ENCODE measurements around the gene IRGC. TPM values are rescaled to one million over a fixed set of nuclear protein-coding genes. Genes with fewer than 3 reads are reported as not detected.

IRGC gene
- total RNA-seq, 1 experiment from 2014 or later, result not detected

DNA sequence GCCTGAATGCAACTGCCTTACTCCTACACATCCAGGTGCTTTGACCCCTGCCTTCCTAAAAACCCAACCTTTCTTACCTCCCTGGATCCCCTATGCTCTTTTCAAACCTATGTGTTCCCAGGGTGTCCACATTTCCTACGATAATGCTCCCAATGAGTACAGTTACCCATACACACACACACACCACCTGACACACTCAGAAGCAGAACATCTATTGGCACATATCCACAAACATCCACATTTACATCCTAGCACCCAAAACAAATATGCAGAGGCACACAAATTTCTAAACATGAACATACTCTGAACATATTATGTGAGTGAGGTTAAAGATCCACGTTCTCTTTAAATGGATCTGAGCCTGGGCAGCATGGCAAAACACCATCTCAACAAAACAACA is 23.5 kb upstream of the IRGC start (continued):
- TF ChIP-seq ZNF138 (CRISPR knock-in tag; conservative IDR thresholded peaks at IDR 0.05), result no peak
- no peak for TF ChIP-seq HMGA2 (CRISPR knock-in tag; IDR thresholded peaks at IDR 0.05)
- TF ChIP-seq SOX15 (CRISPR knock-in tag; IDR thresholded peaks at IDR 0.05), result no peak
- no peak for TF ChIP-seq ELF4 (CRISPR knock-in tag; IDR thresholded peaks at IDR 0.05; ENCODE audit: low read depth)

DNA sequence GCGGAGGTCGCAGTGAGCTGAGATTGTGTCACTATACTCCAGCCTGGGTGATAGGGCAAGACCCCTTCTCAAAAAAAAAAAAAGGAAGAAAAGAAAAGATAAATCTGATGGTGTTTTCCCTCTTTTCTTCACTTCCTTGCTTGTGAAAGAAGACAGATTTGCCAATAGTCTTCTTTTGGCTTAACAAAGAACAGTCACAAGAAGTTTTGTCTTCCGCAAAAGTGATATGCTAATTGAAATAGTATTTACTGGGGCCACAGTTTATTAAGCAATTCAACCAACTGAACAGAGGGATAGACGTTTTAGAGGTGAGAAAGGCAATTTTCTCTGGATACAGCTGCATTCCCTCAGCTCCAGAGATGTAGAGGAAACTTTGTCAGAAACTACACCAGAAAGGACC is 23.0 kb upstream of the IRGC start:
- CTCF ChIA-PET, result interaction anchor here (0.9 kb wide), 1 partner anchor 157 kb away, joined by 4 read pairs; no protein-coding TSS in a partner anchor

More for the DNA sequence above, 23.0 kb upstream of the IRGC start:
- Mint-ChIP-seq H3K4me1 (no peaks in the 10 kb centered on the region), H3K4me3 (no peak overlapping the region), H3K27ac (no peak overlapping the region), H3K9me3 (peaks cover 25% of the 10 kb centered on the region), H3K27me3 (ENCODE audit: low read depth) (peaks cover 26% of the 10 kb centered on the region), H3K36me3 (peaks cover 3% of the 10 kb centered on the region)
- no peak for ATAC-seq
- POLR2A ChIA-PET, result no interaction called here
- no peak for DNase-seq (ENCODE audit: low spot score)
- TF ChIP-seq NFE2L1 (CRISPR knock-in tag; IDR thresholded peaks at IDR 0.05), result no peak
- TF ChIP-seq ZMAT4 (CRISPR knock-in tag; IDR thresholded peaks at IDR 0.05), result no peak
- TF ChIP-seq ZNF317 (CRISPR knock-in tag; IDR thresholded peaks at IDR 0.05; ENCODE audit: borderline replicate concordance, low read depth), result no peak
- TF ChIP-seq ELF4 (CRISPR knock-in tag; IDR thresholded peaks at IDR 0.05; ENCODE audit: low read depth), result no peak
- no peak for TF ChIP-seq ZNF423 (CRISPR knock-in tag; IDR thresholded peaks at IDR 0.05)
- no peak for TF ChIP-seq SOX15 (CRISPR knock-in tag; IDR thresholded peaks at IDR 0.05)
- TF ChIP-seq AFF4 (CRISPR knock-in tag; IDR thresholded peaks at IDR 0.05; ENCODE audit: borderline replicate concordance), result no peak
- TF ChIP-seq ZNF121 (CRISPR knock-in tag; IDR thresholded peaks at IDR 0.05), result no peak
- TF ChIP-seq MAX (CRISPR knock-in tag; IDR thresholded peaks at IDR 0.05), result no peak
- TF ChIP-seq ESRRA (CRISPR knock-in tag; IDR thresholded peaks at IDR 0.05; ENCODE audit: borderline replicate concordance), result no peak
- TF ChIP-seq ZNF232 (CRISPR knock-in tag; IDR thresholded peaks at IDR 0.05), result no peak
- no peak for TF ChIP-seq FOXP1 (CRISPR knock-in tag; IDR thresholded peaks at IDR 0.05; ENCODE audit: borderline replicate concordance)
- TF ChIP-seq, protein P1, sequence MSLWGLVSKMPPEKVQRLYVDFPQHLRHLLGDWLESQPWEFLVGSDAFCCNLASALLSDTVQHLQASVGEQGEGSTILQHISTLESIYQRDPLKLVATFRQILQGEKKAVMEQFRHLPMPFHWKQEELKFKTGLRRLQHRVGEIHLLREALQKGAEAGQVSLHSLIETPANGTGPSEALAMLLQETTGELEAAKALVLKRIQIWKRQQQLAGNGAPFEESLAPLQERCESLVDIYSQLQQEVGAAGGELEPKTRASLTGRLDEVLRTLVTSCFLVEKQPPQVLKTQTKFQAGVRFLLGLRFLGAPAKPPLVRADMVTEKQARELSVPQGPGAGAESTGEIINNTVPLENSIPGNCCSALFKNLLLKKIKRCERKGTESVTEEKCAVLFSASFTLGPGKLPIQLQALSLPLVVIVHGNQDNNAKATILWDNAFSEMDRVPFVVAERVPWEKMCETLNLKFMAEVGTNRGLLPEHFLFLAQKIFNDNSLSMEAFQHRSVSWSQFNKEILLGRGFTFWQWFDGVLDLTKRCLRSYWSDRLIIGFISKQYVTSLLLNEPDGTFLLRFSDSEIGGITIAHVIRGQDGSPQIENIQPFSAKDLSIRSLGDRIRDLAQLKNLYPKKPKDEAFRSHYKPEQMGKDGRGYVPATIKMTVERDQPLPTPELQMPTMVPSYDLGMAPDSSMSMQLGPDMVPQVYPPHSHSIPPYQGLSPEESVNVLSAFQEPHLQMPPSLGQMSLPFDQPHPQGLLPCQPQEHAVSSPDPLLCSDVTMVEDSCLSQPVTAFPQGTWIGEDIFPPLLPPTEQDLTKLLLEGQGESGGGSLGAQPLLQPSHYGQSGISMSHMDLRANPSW (CRISPR knock-in tag; conservative IDR thresholded peaks at IDR 0.05; ENCODE audit: low read depth), result no peak
- no peak for TF ChIP-seq RELA (CRISPR knock-in tag; IDR thresholded peaks at IDR 0.05; ENCODE audit: borderline replicate concordance)
- TF ChIP-seq KAT7 (CRISPR knock-in tag; IDR thresholded peaks at IDR 0.05; ENCODE audit: borderline replicate concordance), result no peak
- no peak for TF ChIP-seq MXD4 (CRISPR knock-in tag; IDR thresholded peaks at IDR 0.05; ENCODE audit: borderline replicate concordance)
- TF ChIP-seq E2F1 (CRISPR knock-in tag; IDR thresholded peaks at IDR 0.05), result no peak
- no peak for TF ChIP-seq CREM (CRISPR knock-in tag; IDR thresholded peaks at IDR 0.05)
- TF ChIP-seq MYBL2 (CRISPR knock-in tag; IDR thresholded peaks at IDR 0.05), result no peak
